GM19395 (cell line): ENCODE data around the gene ARHGAP12.

ENCODE experiments used
- ATAC-seq: cut with Tn5 transposase; IDR thresholded peaks from one replicate; pipeline ENCODE4 v1.9.1; 2021; ENCODE audit warnings: mild to moderate bottlenecking, moderate library complexity; ENCODE audit not compliant: unreplicated experiment

ARHGAP12 gene

GRCh38 chr10:31885971-31886370 is 42.7 kb downstream of the ARHGAP12 start:
- no peak for ATAC-seq

- no peak for ATAC-seq
These were observed 44.2 kb downstream of the ARHGAP12 start for GRCh38 chr10:31884386-31884785.

DNA sequence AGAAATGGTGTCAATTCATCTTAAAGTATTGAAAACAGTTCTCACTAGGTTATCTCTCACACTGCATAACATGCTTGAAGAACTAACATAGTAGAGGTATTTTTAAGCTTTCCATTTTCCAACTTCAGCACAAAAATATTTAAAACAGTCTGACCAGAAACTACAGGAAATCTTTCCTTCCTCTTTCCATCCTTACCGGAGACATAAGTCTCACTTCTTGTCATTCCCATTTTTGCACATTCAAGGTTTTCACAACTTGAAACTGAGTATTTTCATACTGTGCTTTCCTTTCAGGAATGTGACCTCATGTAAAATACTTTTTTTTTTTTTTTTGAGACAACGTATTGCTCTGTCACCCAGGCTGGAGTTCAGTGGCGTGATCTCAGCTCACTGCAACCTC is 45.2 kb downstream of the ARHGAP12 start:
- ATAC-seq: no peak

DNA sequence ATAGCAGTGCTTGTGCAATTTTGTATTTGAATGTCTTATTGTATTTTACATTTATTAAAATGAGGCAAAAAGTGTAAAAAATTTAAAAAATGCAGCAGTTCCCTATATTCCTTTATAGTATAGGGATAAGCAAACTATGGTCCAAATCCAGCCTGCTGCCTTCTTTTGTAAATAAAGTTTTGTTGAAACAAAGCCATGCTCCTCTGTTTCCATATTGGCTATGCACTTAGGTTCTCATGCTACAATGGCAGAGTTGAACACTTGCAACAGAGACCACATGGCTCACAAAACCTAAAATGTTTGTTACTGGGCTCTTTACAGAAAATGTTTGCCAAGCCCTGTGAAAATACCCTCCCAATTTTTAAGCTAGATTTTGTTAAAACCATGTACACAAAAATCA is 50.1 kb downstream of the ARHGAP12 start:
- no peak for ATAC-seq

DNA sequence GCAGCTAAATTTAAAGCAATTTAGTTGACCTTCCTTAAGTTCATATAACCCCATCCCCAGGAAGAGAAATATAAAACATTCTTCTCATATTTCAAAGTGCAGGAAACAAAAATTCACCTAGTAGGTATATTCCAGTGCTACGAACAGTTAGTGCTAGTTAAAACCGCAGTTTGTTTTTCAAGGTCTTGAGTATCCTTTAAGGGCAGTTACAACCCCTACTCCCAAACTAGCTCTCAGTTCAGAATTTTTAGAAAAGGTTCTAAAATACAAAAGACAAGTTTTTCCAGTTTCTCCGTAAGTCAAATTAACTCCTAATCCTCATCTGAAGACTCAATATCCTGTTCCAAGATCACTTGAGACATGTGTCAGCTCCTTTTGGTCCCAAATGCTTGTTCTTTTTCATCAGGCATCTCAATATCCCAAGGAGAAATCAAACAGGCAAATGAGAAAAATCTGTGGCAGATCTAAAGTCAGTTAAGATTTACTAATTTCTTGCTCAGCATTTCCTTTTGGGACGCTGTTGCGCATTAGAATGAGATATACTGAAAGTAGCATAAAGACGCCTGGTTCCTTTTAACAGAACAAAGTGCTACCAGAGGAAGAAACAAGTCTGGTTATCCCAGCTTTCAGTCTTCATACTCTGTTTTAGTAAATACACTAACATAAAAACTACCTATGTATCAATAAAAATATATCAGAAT is 51.8 kb downstream of the ARHGAP12 start:
- no peak for ATAC-seq

- peak; percentile 73 for ATAC-seq
These were observed 53.0 kb downstream of the ARHGAP12 start for GRCh38 chr10:31875608-31876007.

DNA sequence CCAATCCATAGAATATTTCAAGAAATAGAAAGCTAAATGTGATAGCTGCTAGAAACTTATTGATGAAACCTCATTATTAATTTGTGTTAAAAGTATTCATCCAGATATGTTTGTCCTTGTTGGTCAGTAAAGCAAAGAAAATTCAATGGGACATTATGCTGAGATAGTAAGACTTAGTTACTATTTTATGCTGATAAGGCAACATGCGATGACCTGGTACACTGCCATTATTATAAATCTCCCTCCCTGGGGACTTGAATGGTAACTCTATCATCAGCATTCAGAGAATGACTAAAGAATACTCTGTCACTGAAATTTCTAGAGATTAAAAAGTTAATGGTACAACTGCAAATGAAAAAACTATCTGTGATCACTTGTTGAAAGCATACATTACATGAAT is 54.9 kb downstream of the ARHGAP12 start:
- no peak for ATAC-seq

DNA sequence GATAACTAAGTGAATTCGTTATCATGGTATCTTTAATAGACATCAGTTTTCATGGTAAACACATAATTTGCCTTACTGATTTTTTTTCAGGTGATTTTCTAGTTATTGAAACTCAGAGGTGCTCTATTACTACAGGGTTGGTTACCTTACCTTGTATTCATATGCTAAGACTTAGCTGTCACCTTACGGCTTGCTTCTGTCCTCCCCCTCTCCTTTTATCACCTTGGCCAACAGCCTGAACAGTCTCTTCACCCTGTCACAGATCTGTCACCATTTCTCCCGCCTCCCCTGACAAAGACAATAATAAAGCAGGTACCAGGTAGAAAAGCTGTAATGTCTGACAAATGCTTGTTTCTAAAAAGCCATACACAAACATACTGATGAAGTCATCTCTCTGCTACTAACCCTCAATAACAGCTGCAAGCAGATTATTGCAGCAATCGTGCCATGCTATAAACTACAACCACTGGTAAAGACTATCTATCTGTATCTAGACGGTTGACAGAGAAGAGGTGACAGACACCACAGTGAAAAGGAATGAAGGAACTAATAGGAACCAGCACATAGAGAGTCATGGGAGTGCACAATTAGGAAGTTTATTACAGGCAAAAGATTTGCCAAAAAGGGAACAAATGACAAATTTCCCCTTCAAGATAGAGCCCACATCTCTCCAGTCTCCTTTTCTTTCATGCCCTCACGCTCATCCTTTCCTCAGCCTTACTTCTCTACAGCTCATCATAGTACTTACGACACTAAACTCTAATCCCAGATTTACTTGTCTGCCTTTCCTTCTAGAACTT is 57.2 kb downstream of the ARHGAP12 start:
- ATAC-seq: no peak

DNA sequence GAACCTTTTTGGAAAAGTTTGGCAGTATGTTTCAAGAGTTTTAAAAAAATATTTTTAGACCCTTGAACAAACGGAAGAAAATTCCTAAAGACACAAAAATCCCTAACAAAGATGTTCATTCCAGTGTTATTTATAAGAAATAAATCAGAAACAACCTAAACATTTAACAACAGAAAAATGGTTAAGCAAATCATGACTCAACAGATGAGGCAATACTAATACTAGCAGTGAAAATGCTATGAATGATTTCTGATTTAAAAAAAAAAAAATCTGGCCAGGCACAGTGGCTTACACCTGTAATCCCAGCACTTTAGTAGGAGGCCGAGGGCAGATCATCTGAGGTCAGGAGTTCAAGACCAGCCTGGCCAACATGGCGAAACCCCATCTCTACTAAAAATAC is 61.0 kb downstream of the ARHGAP12 start:
- no peak for ATAC-seq

GRCh38 chr10:31866118-31866670 is 62.4 kb downstream of the ARHGAP12 start:
- no peak for ATAC-seq

GRCh38 chr10:31864834-31865518 is 63.7 kb downstream of the ARHGAP12 start:
- ATAC-seq: no peak

DNA sequence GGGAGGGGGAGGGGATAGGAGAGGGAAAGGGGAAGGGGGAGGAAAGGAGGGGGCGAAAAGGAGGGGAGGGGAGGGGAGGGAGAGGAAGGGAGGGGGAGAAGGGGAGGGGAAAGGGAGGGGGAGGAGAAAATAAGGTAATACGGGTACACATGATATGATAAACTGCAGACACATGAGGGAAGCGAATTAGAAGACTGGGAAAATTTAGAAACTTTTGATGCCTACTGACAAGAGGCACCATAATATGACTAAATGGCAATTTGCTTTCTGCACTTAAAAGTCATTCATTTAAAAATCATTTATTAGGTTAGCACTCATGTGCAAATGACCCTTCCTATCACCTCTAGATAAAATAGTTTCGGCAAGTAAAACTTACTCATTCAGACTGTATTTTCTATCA is 73.6 kb downstream of the ARHGAP12 start:
- no peak for ATAC-seq

- no peak for ATAC-seq
These were observed 75.0 kb downstream of the ARHGAP12 start for GRCh38 chr10:31853629-31854028.

DNA sequence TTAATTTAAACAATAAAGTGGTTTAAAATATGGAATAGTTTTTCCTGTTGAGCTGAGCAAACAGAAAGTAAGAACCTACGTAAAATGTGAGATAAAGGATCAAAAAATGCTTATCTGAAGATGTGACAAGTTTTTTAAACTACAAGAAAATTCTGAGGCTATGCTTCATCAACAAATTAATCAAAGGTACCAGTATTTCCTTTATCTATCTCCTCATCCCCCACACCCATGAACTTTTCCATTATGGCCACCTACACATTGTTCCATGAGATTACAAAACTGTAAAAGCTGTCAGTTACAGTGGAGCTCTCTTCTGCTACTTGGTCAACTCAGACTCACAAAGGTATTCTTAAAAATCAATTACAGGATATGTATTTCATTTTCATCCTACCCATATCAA is 77.4 kb downstream of the ARHGAP12 start:
- ATAC-seq: no peak

- no peak for ATAC-seq
These were observed 81.1 kb downstream of the ARHGAP12 start for GRCh38 chr10:31847515-31847914.

DNA sequence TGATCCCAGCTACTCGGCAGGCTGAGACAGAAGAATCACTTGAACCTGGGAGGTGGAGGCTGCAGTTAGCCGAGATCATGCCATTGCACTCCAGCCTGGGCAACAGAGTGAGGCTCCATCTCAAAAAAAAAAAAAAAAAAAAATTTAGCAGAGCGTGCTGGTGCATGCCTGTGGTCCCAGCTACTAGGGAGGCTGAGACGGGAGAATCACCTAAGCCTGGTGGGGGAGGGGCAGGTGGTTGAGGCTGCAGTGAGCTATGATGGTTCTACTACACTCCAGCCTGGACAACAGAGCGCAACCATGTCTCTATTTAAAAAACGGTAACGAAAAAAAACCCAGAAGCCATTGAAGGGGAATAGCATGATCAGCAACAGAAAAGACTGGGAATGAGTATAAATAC is 89.9 kb downstream of the ARHGAP12 start:
- ATAC-seq: no peak

- ATAC-seq: no peak
These were observed 90.6 kb downstream of the ARHGAP12 start for GRCh38 chr10:31838065-31838464.

GRCh38 chr10:31836569-31837406 is 91.8 kb downstream of the ARHGAP12 start:
- no peak for ATAC-seq

GRCh38 chr10:31833753-31834152 is 94.9 kb downstream of the ARHGAP12 start:
- ATAC-seq: no peak

DNA sequence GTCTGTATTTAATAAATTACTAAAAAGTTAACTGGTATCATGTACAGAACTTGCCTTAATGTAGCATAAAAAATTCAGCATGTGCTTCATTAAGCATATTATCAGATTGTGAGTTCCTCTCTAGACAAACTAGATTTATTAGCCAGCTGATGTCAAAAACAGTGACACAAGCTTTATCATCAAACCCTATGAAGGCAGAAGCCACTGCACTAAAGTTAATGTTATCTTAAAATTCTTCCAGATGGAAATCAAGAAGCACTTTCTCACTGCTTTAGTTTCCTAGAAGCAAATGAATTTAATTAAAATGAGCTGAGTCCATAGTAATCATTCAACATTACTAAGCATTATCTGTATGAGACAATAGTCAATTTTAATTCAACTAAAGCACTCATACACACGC is 96.4 kb downstream of the ARHGAP12 start:
- ATAC-seq: no peak

GRCh38 chr10:31830887-31831286 is 97.7 kb downstream of the ARHGAP12 start:
- ATAC-seq: no peak
